Endothelial cell of umbilical vein (primary cell): ENCODE results near the gene CHRNA3.

Experiments used
- CTCF ChIP-seq, 2 donors: IDR thresholded peaks; 1 replicate in 1 of 2; 2 replicates in 1 of 2; pipeline ENCODE4 v1.5.1; 2011; ENCODE audit warnings: low read length in 2 of 2, mild to moderate bottlenecking in 2 of 2, moderate library complexity in 2 of 2, control low read depth in 1 of 2, inconsistent platforms in 1 of 2, low read depth in 1 of 2; ENCODE audit not compliant: insufficient read depth in 1 of 2; ENCODE audit errors: extremely low read depth in 1 of 2
- TF ChIP-seq, protein P1 (sequence below): IDR thresholded peaks from 2 replicates; pipeline ENCODE4 v1.6.1; 2011; ENCODE audit not compliant: insufficient read depth, insufficient read length

- TF ChIP-seq, protein P1, sequence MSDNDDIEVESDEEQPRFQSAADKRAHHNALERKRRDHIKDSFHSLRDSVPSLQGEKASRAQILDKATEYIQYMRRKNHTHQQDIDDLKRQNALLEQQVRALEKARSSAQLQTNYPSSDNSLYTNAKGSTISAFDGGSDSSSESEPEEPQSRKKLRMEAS: no peak
- TF ChIP-seq CTCF (IDR thresholded peaks at IDR 0.05; ENCODE audit: extremely low read depth in 1 of 2, insufficient read depth in 1 of 2, low read depth in 1 of 2, low read length in 2 of 2): no peak
These were observed 68.9 kb downstream of the CHRNA3 start for GRCh38 chr15:78551902-78552301.
